Fibroblast of villous mesenchyme (primary cell): ENCODE data around the gene ZC3H10. TPM values are rescaled to one million over a fixed set of nuclear protein-coding genes. Genes with fewer than 3 reads are reported as not detected.

ENCODE experiments used
- DNase-seq: peaks from one replicate; pipeline ENCODE4 v3.0.0-alpha.2; 2010; ENCODE audit warnings: low read depth
- H3K4me3 ChIP-seq: 2 replicates; pipeline ENCODE4 v1.5.1; 2011; ENCODE audit warnings: low read depth, mild to moderate bottlenecking, low read length
- total RNA-seq: library from RNA; depleted of rRNA; stranded (reverse); fragments of >200 nt; gene quantifications from 2 replicates; pipeline ENCODE4 v1.2.3, GENCODE V29; 2012
- TF ChIP-seq, protein P1 (sequence below): IDR thresholded peaks from 2 replicates; pipeline ENCODE4 v1.5.1; 2012; ENCODE audit warnings: low read depth, mild to moderate bottlenecking, low read length; ENCODE audit not compliant: insufficient read depth

Gene ZC3H10
- total RNA-seq, 1 donor = 4.3 TPM

GRCh38 chr12:56158926-56159461 lies 40.9 kb downstream of the ZC3H10 start:
- peak; percentile 76 for DNase-seq
- H3K4me3 ChIP-seq = peak overlapping the region; percentile 100
- TF ChIP-seq, protein P1, sequence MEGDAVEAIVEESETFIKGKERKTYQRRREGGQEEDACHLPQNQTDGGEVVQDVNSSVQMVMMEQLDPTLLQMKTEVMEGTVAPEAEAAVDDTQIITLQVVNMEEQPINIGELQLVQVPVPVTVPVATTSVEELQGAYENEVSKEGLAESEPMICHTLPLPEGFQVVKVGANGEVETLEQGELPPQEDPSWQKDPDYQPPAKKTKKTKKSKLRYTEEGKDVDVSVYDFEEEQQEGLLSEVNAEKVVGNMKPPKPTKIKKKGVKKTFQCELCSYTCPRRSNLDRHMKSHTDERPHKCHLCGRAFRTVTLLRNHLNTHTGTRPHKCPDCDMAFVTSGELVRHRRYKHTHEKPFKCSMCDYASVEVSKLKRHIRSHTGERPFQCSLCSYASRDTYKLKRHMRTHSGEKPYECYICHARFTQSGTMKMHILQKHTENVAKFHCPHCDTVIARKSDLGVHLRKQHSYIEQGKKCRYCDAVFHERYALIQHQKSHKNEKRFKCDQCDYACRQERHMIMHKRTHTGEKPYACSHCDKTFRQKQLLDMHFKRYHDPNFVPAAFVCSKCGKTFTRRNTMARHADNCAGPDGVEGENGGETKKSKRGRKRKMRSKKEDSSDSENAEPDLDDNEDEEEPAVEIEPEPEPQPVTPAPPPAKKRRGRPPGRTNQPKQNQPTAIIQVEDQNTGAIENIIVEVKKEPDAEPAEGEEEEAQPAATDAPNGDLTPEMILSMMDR = no peak

GRCh38 chr12:56159482-56160192 lies 41.6 kb downstream of the ZC3H10 start:
- TF ChIP-seq, protein P1 = no peak
- peak overlapping the region; percentile 100 for H3K4me3 ChIP-seq
- DNase-seq = no peak

- peak overlapping the region; percentile 100 for H3K4me3 ChIP-seq
- TF ChIP-seq, protein P1 = no peak
- no peak for DNase-seq
Measured at GRCh38 chr12:56160193-56160763, 42.2 kb downstream of the ZC3H10 start.

DNA sequence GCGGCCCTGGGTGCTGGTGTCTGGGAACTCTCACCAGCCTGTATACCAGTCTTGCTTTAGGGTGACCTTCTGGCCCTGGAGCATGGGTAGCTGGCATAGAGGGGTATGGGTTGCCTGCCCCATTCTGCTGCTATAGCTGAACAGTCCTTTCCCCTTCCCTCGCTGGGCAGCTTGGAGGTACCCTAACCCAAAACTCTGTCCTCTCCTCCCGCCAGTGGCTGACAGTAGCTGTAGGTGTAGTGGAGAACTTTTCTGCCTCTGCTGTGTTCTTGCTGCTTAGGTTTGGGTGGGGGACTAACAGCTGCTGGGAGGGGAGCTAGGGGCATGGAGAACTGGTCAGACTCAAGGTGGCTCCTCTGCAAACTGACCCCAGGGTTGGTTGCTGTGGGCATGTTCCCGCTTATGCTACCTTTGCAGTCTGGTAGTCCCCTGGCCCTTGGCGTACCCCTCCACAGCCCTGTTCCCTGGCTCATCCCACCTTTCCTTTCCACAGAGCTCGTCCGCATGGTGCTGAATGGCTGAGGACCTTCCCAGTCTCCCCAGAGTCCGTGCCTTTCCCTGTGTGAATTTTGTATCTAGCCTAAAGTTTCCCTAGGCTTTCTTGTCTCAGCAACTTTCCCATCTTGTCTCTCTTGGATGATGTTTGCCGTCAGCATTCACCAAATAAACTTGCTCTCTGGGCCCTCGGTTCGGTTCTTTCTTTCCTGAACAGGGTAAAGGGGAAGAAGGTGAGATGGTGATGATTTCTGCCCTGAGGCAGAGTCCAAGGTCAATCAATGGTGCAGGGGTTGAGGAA lies 43.0 kb downstream of the ZC3H10 start:
- no peak for DNase-seq
- TF ChIP-seq, protein P1 = no peak
- peak overlapping the region; percentile 100 for H3K4me3 ChIP-seq

DNA sequence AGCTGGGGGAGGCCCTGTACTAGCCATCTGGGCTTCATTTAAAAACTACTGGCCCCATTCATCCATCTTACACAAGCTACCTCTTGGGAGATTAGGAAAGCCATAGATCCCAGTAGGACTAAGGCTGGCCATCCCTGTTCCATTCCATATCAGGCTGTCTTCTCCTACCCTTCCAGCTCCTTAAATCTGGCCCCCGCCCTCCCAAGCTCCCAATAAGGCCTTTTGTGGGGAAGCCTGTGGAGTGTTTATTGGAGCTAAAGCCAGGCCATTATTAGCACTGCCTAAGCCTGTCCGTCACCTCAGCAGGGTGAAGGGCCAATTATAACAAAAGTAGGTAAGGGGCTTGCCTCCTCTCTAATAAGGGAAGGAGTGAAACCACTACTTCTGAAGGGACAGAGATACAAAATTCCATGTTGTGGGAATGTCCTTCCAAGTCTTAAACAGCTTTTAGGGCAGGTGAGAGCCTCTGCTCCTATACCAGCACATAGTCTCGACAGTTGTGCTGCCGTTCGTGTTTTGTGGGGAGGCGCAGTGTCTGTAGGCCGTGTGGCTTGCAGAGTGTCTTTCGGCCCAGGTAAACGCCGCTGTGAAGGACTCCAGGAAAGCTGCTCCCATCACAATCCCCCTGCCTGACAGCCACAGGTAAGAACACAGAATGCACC lies 43.8 kb downstream of the ZC3H10 start:
- H3K4me3 ChIP-seq = peak overlapping the region; percentile 10
- TF ChIP-seq, protein P1 = no peak

DNA sequence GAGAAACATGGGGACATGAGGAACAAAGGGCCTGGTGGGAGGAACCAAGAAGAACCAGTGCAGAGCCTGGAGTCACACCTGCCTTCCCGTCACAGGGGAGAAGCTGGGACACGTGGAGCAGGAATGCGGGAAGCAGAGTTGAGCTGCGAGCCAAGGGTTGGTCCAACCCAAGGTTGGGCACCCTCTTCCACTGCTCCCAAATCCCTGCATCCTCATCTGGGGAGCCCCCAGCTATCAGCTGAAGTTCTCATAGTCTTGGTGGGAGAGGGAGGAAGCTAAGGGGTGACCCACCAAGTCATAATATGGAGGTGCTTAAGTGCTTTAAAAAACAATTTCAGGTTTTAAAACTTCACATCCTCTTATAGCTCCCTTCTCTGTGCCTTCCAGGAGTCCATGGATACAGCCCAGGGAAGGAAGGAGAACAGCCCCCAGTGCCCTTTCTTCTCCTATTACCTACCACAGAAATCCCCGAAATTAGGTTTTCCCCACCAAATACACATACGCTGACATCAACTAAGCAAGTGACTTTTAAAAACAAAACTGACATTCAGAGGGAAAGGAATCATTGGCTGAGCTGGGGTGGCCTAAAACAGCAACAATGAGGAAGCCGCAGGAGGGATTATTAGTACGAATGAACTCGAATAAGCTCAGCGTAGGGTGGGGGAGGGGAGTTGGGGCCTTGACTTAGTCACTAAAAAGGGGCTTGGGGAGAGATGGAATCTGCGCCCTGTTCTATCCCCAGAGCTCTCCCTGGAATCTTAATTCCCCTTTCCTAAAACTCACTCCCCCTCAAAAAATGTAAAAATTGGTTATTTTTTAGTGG lies 44.6 kb downstream of the ZC3H10 start:
- TF ChIP-seq, protein P1 = no peak
- no peak overlapping the region for H3K4me3 ChIP-seq
- DNase-seq = no peak

More for the DNA sequence above, 43.8 kb downstream of the ZC3H10 start:
- DNase-seq = no peak
